WTC11 (cell line): Measurements from ENCODE around the gene HSF5. TPM values are rescaled to one million over a fixed set of nuclear protein-coding genes. Genes with fewer than 3 reads are reported as not detected.

Experiments
- ATAC-seq: fragments of 200-7000 bp; cut with Tn5 transposase; 2 replicates; pipeline ENCODE4 v1.10.0; 2021; ENCODE audit warnings: mild to moderate bottlenecking, moderate library complexity
- CTCF ChIA-PET: fragments of 300-600 bp; sonication (Branson Sonifier 250); formaldehyde crosslinking; loops from one replicate; lab custom pipeline; 2021; ENCODE audit warnings: antibody characterized with exemption; lab: Charles Lee
- POLR2A ChIA-PET: fragments of 350-600 bp; sonication (Branson Sonifier 250); formaldehyde crosslinking; loops from one replicate; lab custom pipeline; 2021; ENCODE audit warnings: antibody characterized with exemption; lab: Charles Lee
- DNase-seq: peaks from one replicate; pipeline ENCODE4 v3.0.0; 2021; ENCODE audit warnings: low spot score
- H3K27ac Mint-ChIP-seq: 2 replicates; pipeline ENCODE4 v1.8.0; 2021; ENCODE audit warnings: mixed read lengths
- H3K27me3 Mint-ChIP-seq: 2 replicates; pipeline ENCODE4 v1.8.0; 2021; ENCODE audit warnings: low read depth, mild to moderate bottlenecking, moderate library complexity, mixed read lengths
- H3K36me3 Mint-ChIP-seq: 2 replicates; pipeline ENCODE4 v1.8.0; 2021; ENCODE audit warnings: mixed read lengths
- H3K4me1 Mint-ChIP-seq: 2 replicates; pipeline ENCODE4 v1.8.0; 2022; ENCODE audit warnings: mixed read lengths
- H3K4me3 Mint-ChIP-seq: 2 replicates; pipeline ENCODE4 v1.8.0; 2021; ENCODE audit warnings: mild to moderate bottlenecking, moderate library complexity, mixed read lengths
- H3K9me3 Mint-ChIP-seq: 2 replicates; pipeline ENCODE4 v1.8.0; 2021; ENCODE audit warnings: mixed read lengths
- ARID4B ChIP-seq: sonication (generic); formaldehyde crosslinking; IDR thresholded peaks from 2 replicates; pipeline ENCODE4 v1.8.0; 2023; ENCODE audit warnings: missing genetic modification reagents, mild to moderate bottlenecking, borderline replicate concordance
- ATF1 ChIP-seq: sonication (generic); formaldehyde crosslinking; IDR thresholded peaks from 2 replicates; pipeline ENCODE4 v1.8.1; 2023; ENCODE audit warnings: mild to moderate bottlenecking, moderate library complexity, missing genetic modification reagents
- ATF6 ChIP-seq: sonication (generic); formaldehyde crosslinking; IDR thresholded peaks from 2 replicates; pipeline ENCODE4 v1.8.1; 2023; ENCODE audit warnings: mild to moderate bottlenecking, missing genetic modification reagents
- CBFB ChIP-seq: sonication (generic); formaldehyde crosslinking; IDR thresholded peaks from 2 replicates; pipeline ENCODE4 v1.8.1; 2022; ENCODE audit warnings: mild to moderate bottlenecking, low read depth, missing genetic modification reagents
- CDX4 ChIP-seq: fragments of 250-450 bp; sonication (Bioruptor Pico); IDR thresholded peaks from 2 replicates; pipeline ENCODE4 v1.9.0; 2021; ENCODE audit warnings: moderate library complexity, mild to moderate bottlenecking, inconsistent platforms, borderline replicate concordance
- CREB1 ChIP-seq: sonication (generic); formaldehyde crosslinking; IDR thresholded peaks from 2 replicates; pipeline ENCODE4 v1.8.0; 2023; ENCODE audit warnings: mild to moderate bottlenecking, missing genetic modification reagents
- CTCF ChIP-seq: fragments of 200-600 bp; IDR thresholded peaks from 2 replicates; pipeline ENCODE4 v1.8.0; 2022; ENCODE audit warnings: antibody characterized with exemption
- ETV6 ChIP-seq: sonication (generic); formaldehyde crosslinking; IDR thresholded peaks from 2 replicates; pipeline ENCODE4 v1.8.1; 2022; ENCODE audit warnings: mild to moderate bottlenecking, missing genetic modification reagents
- FOXJ3 ChIP-seq: sonication (generic); formaldehyde crosslinking; IDR thresholded peaks from 2 replicates; pipeline ENCODE4 v1.9.0; 2021; ENCODE audit warnings: missing genetic modification reagents, mild to moderate bottlenecking, borderline replicate concordance
- FOXK1 ChIP-seq: sonication (generic); formaldehyde crosslinking; IDR thresholded peaks from 2 replicates; pipeline ENCODE4 v1.8.0; 2022; ENCODE audit warnings: mild to moderate bottlenecking, moderate library complexity, missing genetic modification reagents
- JUN ChIP-seq: sonication (generic); formaldehyde crosslinking; IDR thresholded peaks from 2 replicates; pipeline ENCODE4 v1.8.0; 2023; ENCODE audit warnings: mild to moderate bottlenecking, missing genetic modification reagents
- KAT7 ChIP-seq: sonication (generic); formaldehyde crosslinking; IDR thresholded peaks from 2 replicates; pipeline ENCODE4 v1.8.1; 2023; ENCODE audit warnings: missing genetic modification reagents, mild to moderate bottlenecking, borderline replicate concordance
- MLX ChIP-seq: sonication (generic); formaldehyde crosslinking; IDR thresholded peaks from 2 replicates; pipeline ENCODE4 v1.8.1; 2023; ENCODE audit warnings: mild to moderate bottlenecking, missing genetic modification reagents, moderate library complexity
- OVOL2 ChIP-seq: fragments of 250-450 bp; sonication (Bioruptor Pico); IDR thresholded peaks from 2 replicates; pipeline ENCODE4 v1.9.0; 2021; ENCODE audit warnings: mild to moderate bottlenecking, borderline replicate concordance
- RORB ChIP-seq: fragments of 250-450 bp; sonication (Bioruptor Pico); IDR thresholded peaks from 2 replicates; pipeline ENCODE4 v1.9.0; 2021; ENCODE audit warnings: mild to moderate bottlenecking
- SMAD3 ChIP-seq: sonication (generic); formaldehyde crosslinking; IDR thresholded peaks from 2 replicates; pipeline ENCODE4 v1.8.0; 2022; ENCODE audit warnings: missing genetic modification reagents, mild to moderate bottlenecking, borderline replicate concordance
- SP1 ChIP-seq: sonication (generic); formaldehyde crosslinking; conservative IDR thresholded peaks from 2 replicates; pipeline ENCODE4 v1.8.1; 2022; ENCODE audit warnings: missing genetic modification reagents
- USF1 ChIP-seq: sonication (generic); formaldehyde crosslinking; IDR thresholded peaks from 2 replicates; pipeline ENCODE4 v1.8.0; 2022; ENCODE audit warnings: mild to moderate bottlenecking, missing genetic modification reagents
- ZNF121 ChIP-seq: sonication (generic); formaldehyde crosslinking; IDR thresholded peaks from 2 replicates; pipeline ENCODE4 v1.8.0; 2023; ENCODE audit warnings: missing genetic modification reagents
- ZNF138 ChIP-seq: sonication (generic); formaldehyde crosslinking; conservative IDR thresholded peaks from 2 replicates; pipeline ENCODE4 v1.8.1; 2022; ENCODE audit warnings: mild to moderate bottlenecking, moderate library complexity, missing genetic modification reagents
- ZNF232 ChIP-seq: sonication (generic); formaldehyde crosslinking; IDR thresholded peaks from 2 replicates; pipeline ENCODE4 v1.8.0; 2022; ENCODE audit warnings: mild to moderate bottlenecking, missing genetic modification reagents
- ZNF423 ChIP-seq: fragments of 250-450 bp; sonication (Bioruptor Pico); IDR thresholded peaks from 2 replicates; pipeline ENCODE4 v2.1.2; 2022; ENCODE audit warnings: mild to moderate bottlenecking, moderate library complexity
- total RNA-seq: library from RNA; stranded (reverse); gene quantifications from 3 replicates; pipeline ENCODE4 v1.2.3, GENCODE V29; 2021

The HSF5 gene
- total RNA-seq, 1 experiment from 2014 or later: 0.09 TPM

GRCh38 chr17:58520843-58521430 lies 32.7 kb upstream of the HSF5 start:
- H3K36me3 Mint-ChIP-seq: no peaks in the 10 kb centered on the region
- ChIA-PET POLR2A (interaction anchor here (0.8 to 1.2 kb wide), 2 partner anchors 25 to 110 kb away, joined by 3 to 5 read pairs; no protein-coding TSS in a partner anchor), CTCF (interaction anchor here (0.5 to 3.3 kb wide), 27 partner anchors 11 to 687 kb away, joined by 3 to 43 read pairs (median 5); partner anchors contain the start of genes HSF5 and PPM1E)
- H3K4me1 Mint-ChIP-seq: peaks cover 23% of the 10 kb centered on the region
- peak; percentile 3; the same call in 1 of the 2 replicates for ATAC-seq
- no peaks in the 10 kb centered on the region; the same call in 1 of the 2 replicates for H3K27me3 Mint-ChIP-seq
- no peak overlapping the region for H3K4me3 Mint-ChIP-seq
- TF ChIP-seq CTCF (peak; percentile 50; the same call in 1 of the 2 replicates), CDX4 (CRISPR knock-in tag) (no peak), ZNF423 (CRISPR knock-in tag) (no peak)
- no peaks in the 10 kb centered on the region for H3K9me3 Mint-ChIP-seq
- H3K27ac Mint-ChIP-seq: no peak overlapping the region
- peak; percentile 50 for DNase-seq

GRCh38 chr17:58517928-58518609 lies 29.9 kb upstream of the HSF5 start:
- peak overlapping the region; percentile 98 for H3K27ac Mint-ChIP-seq
- CTCF ChIA-PET: interaction anchor here (0.6 to 3.3 kb wide), 19 partner anchors 10 to 589 kb away, joined by 3 to 43 read pairs (median 6); partner anchors contain the start of gene TRIM37
- TF ChIP-seq JUN (CRISPR knock-in tag): no peak
- TF ChIP-seq FOXK1 (CRISPR knock-in tag): peak; percentile 59
- TF ChIP-seq CREB1 (CRISPR knock-in tag): 0 out of 2 replicates have a peak, but pooled peaks have one; percentile 39
- TF ChIP-seq OVOL2 (CRISPR knock-in tag): no peak
- TF ChIP-seq RORB (CRISPR knock-in tag): no peak
- TF ChIP-seq SMAD3 (CRISPR knock-in tag): 0 out of 2 replicates have a peak, but pooled peaks have one; percentile 17
- TF ChIP-seq ETV6 (CRISPR knock-in tag): no peak; the same call in 1 of the 2 replicates
- no peak for TF ChIP-seq ATF6 (CRISPR knock-in tag)
- peak; percentile 97 for TF ChIP-seq SP1 (CRISPR knock-in tag)
- TF ChIP-seq FOXJ3 (CRISPR knock-in tag): no peak
- TF ChIP-seq KAT7: no peak
- TF ChIP-seq MLX (CRISPR knock-in tag): no peak
- TF ChIP-seq ZNF138 (CRISPR knock-in tag): no peak
- TF ChIP-seq ZNF232 (CRISPR knock-in tag): 0 out of 2 replicates have a peak, but pooled peaks have one; percentile 28
- peak; percentile 73; the same call in 1 of the 2 replicates for TF ChIP-seq ARID4B (CRISPR knock-in tag)
- TF ChIP-seq USF1 (CRISPR knock-in tag): no peak
- no peak for TF ChIP-seq CBFB (CRISPR knock-in tag)
- no peak for TF ChIP-seq ATF1
- no peak for TF ChIP-seq ZNF121 (CRISPR knock-in tag)

More at GRCh38 chr17:58517928-58518609, 29.9 kb upstream of the HSF5 start:
- H3K4me1 Mint-ChIP-seq: peaks cover 29% of the 10 kb centered on the region
- POLR2A ChIA-PET: interaction anchor here (1.0 to 1.1 kb wide), 2 partner anchors 114 to 488 kb away, joined by 3 to 4 read pairs; no protein-coding TSS in a partner anchor
- no peaks in the 10 kb centered on the region; the same call in 1 of the 2 replicates for H3K27me3 Mint-ChIP-seq
- ATAC-seq: peak; percentile 78
- peak; percentile 99 for DNase-seq
- no peaks in the 10 kb centered on the region for H3K9me3 Mint-ChIP-seq
- no peaks in the 10 kb centered on the region for H3K36me3 Mint-ChIP-seq
- peak overlapping the region; percentile 96 for H3K4me3 Mint-ChIP-seq
